Measurements from ENCODE around the gene ZNF580.

ZNF580 gene

DNA sequence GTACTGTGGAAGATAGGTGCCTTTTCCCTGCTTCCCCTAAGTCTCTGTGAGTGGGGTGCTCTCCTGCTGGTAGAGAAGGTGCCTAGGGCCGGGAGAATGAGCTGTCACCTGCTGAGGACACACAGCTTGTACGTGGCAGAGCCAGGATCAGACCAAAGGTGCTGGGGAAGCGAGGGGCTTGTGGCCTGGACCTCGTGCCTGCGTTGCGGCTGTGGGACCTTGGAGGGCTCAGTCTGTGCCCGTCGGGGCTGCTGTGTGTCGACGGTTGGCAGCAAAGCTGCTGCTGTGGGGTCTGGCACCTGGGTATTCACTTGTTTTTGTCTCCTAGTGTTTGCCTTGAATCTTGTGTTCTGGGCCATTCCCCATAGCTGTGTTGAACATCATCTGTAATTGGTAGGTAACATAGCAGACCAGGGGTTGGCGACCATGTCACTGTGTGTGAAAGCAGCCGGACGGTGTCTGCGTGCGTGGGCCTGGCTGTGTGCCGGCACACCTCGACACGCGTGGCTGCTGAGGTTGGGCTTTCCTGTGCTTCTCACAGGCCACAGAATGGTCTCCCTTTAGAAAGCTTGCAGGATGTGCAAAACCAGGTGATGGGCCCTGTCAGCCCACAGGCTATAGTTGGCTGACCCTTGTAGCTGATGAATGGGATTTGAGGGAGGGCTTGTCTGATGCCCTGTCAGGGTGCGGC is 23.2 kb downstream of the ZNF580 start:
- DNase-seq (ENCODE audit: low read depth), result no peak

DNA sequence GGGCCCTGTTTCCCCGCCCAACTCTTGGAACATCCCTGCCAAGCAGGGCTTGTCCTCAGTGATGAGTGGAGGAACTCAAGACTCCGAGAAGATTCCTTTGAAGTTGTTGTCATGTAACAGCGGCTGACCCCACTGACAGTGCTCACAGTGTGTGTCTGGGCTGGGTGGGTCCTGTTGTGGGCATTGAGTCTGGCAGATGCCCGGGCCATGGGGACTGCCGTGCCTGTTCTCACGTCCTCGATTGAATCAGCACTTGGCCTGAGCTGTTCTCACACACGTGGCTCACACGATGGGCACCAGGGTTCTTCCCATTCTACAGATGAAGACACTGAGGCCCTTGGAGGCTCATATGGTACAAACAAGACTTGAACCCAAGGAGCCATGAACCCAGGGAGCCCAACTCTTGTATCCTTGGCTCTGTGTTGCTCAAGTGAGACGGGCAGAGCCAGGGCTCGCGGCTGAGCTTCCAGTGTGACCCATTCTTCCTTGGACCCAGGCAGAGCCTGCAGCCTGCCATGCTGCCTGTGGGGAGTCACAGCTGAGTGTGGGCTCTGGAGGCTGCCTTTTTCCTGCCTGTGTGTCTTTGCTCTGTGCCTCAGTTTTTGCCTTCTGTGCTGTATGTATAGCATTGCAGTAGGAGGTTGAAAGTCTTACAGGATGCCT is 25.7 kb downstream of the ZNF580 start:
- no peak for DNase-seq (ENCODE audit: low read depth)

DNA sequence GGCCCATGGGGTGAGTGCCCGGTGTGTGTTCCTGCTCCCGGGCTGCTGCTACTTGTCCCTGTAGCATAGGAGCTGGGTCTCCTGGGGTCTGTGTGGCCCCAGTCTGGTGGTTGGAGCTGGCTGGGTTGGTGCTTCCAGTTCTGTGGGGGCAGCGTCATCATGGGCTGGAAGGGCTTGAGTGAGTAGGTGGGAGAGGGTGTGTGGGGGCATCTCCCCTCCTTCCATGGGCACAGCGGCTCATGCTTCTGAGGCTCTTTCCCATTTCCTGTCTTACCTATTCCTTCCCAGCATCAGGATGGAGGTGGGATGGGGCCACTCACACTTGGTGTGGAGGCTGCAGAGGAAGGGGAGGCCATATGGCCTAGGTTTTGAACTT is 26.2 kb downstream of the ZNF580 start:
- no peak for DNase-seq (ENCODE audit: low read depth)

DNA sequence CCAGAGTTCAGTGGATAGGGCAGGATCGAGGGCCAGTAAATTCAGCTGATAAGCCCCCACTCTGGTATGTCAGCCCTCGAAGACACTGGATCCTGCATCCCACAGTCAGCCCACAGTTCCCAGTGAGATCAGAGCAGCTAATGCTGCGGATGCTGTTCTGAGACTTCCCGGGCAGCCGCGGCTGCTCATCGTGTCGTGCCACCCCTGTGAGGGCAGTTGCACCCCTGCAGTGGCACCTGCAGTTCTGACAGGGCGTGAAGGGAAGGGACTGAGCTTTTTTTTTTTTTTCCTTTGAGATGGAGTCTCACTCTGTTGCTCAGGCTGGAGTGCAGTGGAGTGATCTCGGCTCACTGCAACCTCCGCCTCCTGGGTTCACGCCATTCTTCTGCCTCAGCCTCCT is 26.7 kb downstream of the ZNF580 start:
- no peak for DNase-seq (ENCODE audit: low read depth)

DNA sequence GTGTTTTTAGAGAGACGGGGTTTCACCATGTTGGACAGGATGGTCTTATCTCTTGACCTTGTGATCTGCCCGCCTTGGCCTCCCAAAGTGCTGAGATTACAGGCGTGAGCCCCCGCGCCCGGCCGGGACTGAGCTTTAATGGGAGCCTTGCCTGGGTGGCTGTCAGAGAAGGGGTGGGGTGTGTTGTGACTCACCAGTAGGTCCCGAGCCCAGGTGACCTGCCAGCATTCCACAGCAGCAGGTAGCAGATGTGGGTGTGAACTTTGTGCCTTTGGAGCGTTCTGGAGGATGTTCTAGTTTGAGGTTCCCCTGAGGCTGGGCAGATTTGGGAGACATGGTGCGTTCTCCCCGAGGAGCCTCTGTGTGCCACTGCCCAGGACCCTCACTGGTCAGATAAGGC is 27.2 kb downstream of the ZNF580 start:
- no peak for DNase-seq (ENCODE audit: low read depth)

DNA sequence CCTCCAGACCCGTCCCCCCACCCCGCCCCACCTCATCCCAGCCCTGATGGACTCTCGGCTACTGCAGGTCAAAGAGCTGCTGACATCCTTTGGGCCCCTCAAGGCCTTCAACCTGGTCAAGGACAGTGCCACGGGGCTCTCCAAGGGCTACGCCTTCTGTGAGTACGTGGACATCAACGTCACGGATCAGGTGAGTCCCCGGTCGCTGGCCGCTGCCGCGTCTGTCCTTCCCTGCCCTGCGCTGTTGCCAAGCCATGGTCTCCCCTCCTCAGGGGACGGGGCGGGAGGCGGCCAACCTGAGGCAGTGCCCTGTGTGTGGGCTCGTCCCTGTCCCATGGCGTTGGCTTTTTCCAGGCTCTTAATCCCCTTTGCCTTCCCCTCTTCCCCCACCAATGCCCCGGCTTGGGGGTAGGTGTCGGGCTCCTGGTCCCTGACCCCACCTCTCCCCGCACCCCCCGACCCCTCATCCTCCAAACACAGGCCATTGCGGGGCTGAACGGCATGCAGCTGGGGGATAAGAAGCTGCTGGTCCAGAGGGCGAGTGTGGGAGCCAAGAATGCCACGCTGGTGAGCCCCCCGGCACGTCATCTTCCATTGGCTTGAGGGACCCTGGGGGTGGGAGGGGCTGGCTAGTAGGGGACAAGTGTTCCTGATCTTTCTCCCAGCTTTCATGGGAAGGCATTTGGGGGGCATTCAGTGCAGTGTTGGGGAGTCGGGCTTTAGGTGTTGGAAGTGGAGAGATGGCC is 28.0 kb downstream of the ZNF580 start:
- no peak for DNase-seq (ENCODE audit: low read depth)

DNA sequence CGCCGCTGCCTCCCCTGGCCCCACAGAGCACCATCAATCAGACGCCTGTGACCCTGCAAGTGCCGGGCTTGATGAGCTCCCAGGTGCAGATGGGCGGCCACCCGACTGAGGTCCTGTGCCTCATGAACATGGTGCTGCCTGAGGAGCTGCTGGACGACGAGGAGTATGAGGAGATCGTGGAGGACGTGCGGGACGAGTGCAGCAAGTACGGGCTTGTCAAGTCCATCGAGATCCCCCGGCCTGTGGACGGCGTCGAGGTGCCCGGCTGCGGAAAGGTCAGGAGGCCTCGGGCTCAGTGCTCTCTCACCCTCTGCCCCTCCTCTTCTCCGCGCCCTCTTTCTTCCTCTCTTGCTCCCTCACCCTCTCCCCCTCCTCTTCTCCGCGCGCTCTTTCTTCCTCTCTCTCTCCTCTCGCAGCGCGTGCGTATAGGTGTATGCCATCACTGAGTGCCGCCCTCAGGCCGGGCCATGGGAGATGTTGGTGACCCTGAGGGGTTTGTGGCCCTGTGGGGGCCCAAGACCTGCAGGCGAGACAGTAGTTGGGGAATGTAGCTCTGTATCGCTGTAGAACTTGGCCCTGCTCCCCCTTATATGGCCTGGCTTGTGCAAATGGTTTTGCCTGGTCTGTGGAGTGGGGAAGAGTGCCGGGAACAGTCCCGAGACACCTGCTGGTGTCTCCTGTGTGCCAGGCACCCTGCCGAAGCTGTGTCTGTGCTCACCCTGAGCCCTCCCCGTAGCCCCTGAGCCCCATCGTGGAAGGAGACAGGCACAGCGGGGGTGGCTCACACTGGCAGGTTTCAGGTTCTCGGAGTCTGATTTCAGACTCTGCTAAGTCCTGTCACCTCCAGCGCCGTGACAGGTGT is 28.8 kb downstream of the ZNF580 start:
- no peak for DNase-seq (ENCODE audit: low read depth)

DNA sequence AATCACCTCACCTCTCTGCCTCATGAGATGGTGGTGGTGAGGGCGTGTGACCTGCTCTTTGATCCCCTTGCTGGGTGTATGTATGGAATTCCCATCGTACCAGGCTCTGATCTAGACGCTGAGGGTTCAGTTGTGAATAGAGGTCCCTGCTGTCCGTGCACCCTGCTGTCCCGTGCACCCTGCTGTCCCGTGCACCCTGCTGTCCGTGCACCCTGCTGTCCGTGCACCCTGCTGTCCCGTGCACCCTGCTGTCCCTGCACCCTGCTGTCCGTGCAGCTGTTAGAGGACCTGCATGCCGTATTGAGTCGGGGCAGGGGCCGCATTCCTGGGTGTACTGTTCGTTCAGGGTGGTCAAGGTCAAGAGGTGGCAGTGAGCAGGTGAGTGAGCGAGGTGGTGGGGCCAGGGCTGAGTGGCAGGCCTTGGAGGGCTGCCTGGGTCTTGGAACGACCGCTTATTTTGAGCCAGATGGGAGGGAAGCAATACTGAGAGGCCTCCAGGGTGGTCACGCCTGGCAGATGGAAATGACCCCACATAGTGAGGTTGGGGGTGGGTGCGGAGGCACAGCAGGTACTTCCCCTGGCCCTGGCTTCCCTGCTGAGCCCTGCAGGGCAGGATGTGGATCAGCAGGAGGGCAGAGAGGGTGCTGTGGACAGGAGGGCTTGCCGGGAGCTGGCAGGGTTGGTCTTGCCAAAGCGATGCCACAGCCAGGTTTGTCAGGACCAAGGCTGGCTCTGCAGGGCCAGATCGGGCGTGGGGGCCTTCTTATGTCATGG is 29.7 kb downstream of the ZNF580 start:
- DNase-seq (ENCODE audit: low read depth), result no peak

DNA sequence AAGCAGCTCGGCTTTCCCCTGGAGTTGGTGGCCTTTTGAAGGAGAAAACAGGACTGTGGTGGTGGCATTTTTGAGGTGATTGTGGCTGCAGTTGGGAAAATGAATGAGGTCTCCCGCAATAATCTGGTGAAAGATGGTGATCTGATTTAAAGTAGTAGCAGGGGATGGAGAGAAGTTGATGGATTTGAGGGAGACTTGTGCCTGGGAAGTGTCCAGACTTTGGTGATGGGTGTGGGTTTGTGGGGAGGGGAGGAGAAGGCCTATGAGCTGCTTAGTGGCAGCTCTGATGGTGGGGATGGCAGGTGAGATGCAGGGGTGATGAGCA is 30.2 kb downstream of the ZNF580 start:
- no peak for DNase-seq (ENCODE audit: low read depth)

DNA sequence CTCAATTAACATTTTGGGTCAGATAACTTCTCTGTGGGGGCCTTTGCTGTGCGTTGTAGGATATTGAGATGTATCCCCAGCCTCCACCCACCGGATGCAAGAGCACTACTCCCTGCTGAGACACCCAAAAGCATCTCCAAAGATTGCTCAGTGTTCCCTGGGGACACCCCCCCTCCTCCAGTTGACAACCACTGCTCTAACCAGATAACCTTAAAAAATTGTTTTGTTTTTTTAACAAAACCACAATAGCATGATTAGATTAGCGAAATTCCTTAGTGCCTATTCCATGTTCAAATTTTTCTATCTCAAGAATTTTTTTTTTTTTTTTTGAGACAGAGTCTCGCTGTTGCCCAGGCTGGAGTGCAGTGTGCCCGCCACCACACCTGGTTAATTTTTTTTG is 31.6 kb downstream of the ZNF580 start:
- no peak for DNase-seq (ENCODE audit: low read depth)

DNA sequence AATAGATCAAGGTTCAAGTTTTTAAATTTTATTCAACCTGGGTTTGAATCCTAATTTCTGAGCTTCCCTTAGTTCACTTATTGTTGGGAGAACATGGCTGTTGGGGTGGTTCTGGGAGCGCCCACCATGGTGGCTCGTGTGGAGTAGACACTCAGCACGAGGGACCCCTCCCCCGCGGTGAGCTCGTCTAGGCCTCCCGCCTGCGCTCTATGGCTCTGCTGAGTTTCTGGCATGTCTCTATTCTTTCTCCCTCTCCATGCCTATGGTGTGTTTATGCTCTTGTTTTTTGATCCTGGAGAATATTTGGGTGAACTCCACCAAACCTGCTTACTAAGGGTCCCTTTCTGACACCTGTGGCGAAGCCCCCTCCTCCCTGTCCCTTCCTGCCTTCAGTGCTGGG is 32.7 kb downstream of the ZNF580 start:
- DNase-seq (ENCODE audit: low read depth), result no peak

DNA sequence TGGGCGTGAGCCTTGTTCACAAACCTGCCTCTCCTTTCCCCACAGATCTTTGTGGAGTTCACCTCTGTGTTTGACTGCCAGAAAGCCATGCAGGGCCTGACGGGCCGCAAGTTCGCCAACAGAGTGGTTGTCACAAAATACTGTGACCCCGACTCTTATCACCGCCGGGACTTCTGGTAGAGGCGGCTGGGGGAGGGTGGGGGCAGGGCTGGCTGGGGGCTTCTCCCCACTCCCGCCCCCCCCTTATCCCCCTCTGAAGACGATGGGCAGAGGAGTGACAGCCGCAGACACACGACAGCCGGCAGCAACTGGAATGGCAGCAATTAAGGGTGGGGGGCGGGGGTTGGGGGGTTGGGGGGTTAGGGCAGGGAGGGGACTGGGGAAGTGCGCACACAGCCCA is 33.1 kb downstream of the ZNF580 start:
- no peak for DNase-seq (ENCODE audit: low read depth)

DNA sequence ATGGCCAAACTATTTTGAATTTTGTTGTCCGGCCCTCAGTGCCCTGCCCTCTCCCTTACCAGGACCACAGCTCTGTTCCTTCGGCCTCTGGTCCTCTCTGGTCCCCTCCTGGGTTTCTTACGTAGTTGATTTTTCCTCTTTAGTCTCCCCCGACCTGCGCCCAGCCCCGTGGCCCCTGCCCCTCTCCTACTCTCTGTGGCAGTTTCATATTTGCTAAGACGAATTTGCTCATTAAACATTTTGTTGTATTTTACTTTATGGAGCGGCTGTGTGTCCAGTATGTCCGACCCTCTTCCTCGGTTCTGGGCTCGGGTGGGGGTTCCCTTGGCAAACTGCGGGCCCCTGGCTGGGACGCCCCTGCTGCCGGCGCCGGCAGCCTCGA is 33.6 kb downstream of the ZNF580 start:
- DNase-seq (ENCODE audit: low read depth), result no peak

DNA sequence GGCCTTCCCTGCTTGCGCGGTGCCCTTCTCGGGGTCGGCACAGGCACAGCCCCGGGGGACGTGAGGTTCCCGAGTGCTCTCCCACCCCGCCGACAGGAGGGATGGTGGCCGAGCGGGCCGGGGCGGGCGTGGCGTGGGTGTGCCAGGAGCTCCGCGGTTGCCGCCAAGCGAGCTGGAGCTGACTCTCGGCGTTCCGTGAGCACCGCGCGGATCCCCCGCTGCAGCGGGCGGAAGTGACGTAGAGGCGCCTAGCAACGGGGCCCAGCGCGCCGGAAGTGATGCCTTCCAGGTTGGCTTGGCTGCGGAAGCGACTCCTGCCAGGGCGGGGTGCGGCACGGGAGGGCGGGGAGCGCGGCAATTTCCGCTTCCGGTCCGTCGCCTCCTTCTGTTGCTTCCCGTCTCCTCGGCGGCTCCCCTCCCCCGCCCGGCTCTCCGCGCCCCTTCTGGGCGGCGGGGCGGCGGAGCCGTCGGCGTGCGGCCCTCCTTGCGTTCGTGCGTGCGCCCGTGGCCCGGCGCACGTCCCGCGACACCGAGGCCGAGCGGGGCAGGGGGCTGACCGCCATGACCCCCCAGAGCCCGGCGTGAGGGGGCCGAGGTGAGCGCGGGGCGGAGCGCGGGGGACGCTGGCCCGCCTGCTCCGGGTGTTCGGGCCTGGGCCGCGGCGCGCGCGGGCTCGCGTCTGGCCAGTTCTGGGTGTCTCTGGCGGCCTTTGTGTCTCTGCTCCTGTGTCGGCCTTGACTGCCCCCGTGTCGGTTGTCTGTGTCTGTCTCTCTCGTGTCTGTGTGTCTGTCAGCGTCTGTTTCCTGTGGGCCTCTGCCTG is 34.2 kb downstream of the ZNF580 start, which contains the start of gene EPN1:
Gene EPN1, plus strand, starts transcription at position 386 of the 820 bp plus-strand sequence. CDS start 3,402 bp downstream, outside the sequence.
- peak; percentile 97 for DNase-seq (ENCODE audit: low read depth)

DNA sequence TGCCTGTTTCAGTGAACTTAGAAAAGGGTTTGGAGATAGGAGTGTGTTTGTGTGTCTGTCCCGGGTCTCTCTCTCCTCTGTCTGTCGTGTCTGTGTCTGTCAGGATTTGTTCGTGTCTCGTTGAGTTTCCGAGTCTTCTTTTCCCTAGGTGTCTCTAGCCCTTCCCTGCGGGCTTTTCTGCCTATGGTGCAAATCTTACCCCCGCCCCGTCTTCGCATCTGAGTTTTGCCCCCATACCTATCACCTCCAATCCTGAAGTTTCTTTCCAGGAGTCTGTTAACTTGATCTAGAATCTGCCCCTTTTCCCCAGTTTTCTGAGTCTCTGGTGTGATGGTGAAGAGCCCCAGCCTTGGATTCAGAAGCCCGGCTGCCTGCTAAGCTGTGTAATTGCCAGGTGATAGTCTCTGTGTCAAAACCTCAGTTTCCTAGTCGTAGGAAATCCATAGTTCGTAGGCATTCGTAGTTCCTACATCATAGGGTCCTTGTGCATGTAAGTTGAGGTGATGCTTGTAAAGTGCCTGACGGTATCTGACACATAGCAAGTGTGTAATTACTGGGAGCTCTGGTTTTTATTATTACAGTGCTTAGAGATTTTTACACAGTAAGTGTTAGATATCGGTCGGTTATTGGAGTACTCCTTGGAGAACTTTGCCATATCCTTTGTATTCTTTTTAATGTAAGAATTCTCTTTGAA is 35.0 kb downstream of the ZNF580 start:
- DNase-seq (ENCODE audit: low read depth), result no peak

DNA sequence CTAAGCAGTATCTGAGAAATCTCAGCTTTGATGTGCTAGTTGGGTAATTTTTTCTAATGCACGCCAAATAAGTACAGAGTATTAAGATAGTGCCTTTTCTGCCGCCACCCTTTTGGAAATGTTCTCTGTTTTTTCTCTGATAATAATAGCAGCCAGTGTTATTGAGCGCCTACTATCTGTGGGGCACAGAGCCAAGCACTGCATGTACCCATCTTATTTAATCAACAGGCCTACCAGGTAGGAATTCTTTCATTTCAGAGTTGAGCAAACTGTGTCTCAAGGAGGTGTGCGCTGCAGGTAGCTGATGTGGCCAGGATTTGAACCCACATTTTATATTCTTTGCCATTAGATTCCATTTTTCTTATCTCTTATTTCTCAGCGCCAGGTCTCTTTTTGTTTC is 35.6 kb downstream of the ZNF580 start:
- DNase-seq (ENCODE audit: low read depth), result no peak

DNA sequence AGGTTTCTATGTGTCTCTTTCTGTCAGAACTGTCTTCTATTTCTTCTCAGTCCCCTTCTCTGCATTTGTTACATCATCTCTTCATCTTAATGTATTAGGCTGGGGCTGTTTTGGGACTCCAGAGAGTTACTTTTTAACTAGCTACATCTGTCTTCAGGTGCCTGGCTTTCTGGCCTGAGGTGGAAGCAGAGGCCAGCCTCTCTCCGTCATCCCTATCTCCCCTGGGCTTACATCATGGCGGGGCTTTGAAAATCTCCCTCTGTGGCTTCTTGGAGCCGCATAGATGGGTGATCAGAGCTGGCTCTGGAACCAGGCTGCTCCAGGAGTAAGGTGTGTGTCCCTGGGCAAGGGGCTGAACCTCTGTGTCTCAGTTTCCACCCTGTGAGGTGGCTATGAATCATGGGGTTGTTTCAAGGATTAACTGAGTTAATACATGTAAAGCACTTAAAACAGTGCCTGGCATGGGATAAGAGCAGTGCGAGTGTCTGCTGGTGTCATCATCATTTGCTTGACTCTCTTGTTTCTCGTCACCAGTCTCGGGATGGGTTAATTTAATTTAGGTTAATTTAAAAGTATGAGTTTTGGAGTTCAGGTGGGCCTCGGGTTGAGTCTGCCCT is 36.2 kb downstream of the ZNF580 start:
- no peak for DNase-seq (ENCODE audit: low read depth)

DNA sequence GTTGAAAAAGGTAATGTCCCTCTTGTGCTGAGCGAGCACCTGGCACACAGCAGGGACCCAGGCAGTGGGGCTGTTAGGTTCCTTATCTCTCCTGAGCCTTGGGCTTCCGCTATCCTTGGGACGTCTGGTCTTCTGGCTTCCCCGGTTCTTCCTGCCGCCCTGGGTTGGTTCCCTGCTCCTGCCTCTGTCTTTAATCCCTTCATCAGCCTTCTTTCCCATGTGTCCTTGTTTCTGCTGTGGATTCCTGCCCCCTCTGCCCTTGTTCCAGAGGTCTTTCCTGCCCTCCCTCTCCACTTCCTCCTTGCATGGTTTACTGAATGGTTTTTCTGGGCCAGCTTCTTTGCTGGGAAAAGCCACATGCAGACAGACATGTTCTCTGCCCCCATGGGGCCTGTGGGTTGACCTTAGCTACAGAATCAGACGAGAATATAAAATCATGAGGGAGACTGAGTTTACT is 36.8 kb downstream of the ZNF580 start:
- DNase-seq (ENCODE audit: low read depth), result no peak

DNA sequence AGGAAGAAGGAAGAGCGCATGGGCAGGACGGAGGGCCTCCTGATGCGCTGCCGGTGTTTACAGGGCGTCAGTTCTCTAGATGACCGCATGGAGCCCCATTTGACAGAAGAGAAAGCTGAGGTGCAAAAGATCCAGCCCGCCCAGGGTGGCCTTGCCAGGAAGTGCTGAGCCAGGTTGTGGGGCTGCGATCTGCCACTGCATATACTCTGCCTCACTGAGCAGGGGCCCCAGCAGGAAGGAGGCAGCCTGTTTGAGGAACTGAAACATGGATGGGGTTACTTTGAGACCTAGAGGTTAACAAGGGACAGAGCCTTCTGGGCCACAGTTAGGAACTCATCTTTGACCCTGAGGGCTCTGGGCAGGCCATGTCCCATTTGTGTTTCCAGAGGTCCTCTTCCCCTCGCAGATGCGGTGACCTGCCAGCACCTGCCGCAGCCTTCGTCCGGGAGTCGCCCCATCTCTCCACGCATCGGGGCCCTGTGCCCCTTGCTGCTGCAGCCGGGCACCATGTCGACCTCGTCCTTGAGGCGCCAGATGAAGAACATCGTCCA is 37.4 kb downstream of the ZNF580 start:
- DNase-seq (ENCODE audit: low read depth), result no peak
